ENCODE measurements around the gene PHC2.

- no peak for TF ChIP-seq CTCF (IDR thresholded peaks at IDR 0.05)
- no peak for TF ChIP-seq POLR2AphosphoS5 (IDR thresholded peaks at IDR 0.05)
Measured at GRCh38 chr1:33301273-33301984, 129.5 kb downstream of the PHC2 start.
